Mucosa of gallbladder (tissue), 1 donor: ENCODE data around the gene LEAP2. TPM values are rescaled to one million over a fixed set of nuclear protein-coding genes. Genes with fewer than 3 reads are reported as not detected.

ENCODE experiments used
- DNase-seq: peaks from one replicate; pipeline ENCODE4 v3.0.0-alpha.2; 2020; ENCODE audit warnings: low spot score
- total RNA-seq: library from RNA; stranded (reverse); gene quantifications from one replicate; pipeline ENCODE4 v1.2.1, GENCODE V29; 2021
- donor health status: DM: no; HTN: no; CAD: no.

LEAP2 gene
- total RNA-seq, 1 donor from 2014 or later, result 42.4 TPM

GRCh38 chr5:132877938-132878337, 4.5 kb downstream of the LEAP2 start:
- DNase-seq, result no peak

- DNase-seq, result peak; percentile 52
Measured at GRCh38 chr5:132883261-132883834, 9.9 kb downstream of the LEAP2 start.

GRCh38 chr5:132884548-132884947, 11.1 kb downstream of the LEAP2 start:
- no peak for DNase-seq

- no peak for DNase-seq
Measured at GRCh38 chr5:132886064-132886823, 12.8 kb downstream of the LEAP2 start.

GRCh38 chr5:132887283-132887682, 13.8 kb downstream of the LEAP2 start:
- no peak for DNase-seq

GRCh38 chr5:132889501-132889900, 16.0 kb downstream of the LEAP2 start:
- no peak for DNase-seq

- no peak for DNase-seq
Measured at GRCh38 chr5:132890817-132891216, 17.3 kb downstream of the LEAP2 start.

- no peak for DNase-seq
Measured at GRCh38 chr5:132895719-132896305, 22.3 kb downstream of the LEAP2 start.

GRCh38 chr5:132896685-132897084, 23.2 kb downstream of the LEAP2 start:
- no peak for DNase-seq

GRCh38 chr5:132898094-132898493, 24.6 kb downstream of the LEAP2 start:
- no peak for DNase-seq

GRCh38 chr5:132901036-132901435, 27.6 kb downstream of the LEAP2 start:
- DNase-seq, result no peak

- no peak for DNase-seq
Measured at GRCh38 chr5:132901730-132902129, 28.3 kb downstream of the LEAP2 start.

- DNase-seq, result no peak
Measured at GRCh38 chr5:132905938-132906337, 32.5 kb downstream of the LEAP2 start.

- DNase-seq, result no peak
Measured at GRCh38 chr5:132907161-132907560, 33.7 kb downstream of the LEAP2 start.

GRCh38 chr5:132909702-132910101, 36.2 kb downstream of the LEAP2 start:
- no peak for DNase-seq

- no peak for DNase-seq
Measured at GRCh38 chr5:132915681-132916080, 42.2 kb downstream of the LEAP2 start.

- DNase-seq, result no peak
Measured at GRCh38 chr5:132916086-132916485, 42.6 kb downstream of the LEAP2 start.

Other genes starting within 250 kb of the LEAP2 start
- gene IL13, start 215.5 kb upstream of the LEAP2 start, total RNA-seq, result not detected
- not detected for gene IL4, start 199.7 kb upstream of the LEAP2 start, total RNA-seq
- 15.5 TPM for gene KIF3A, start 136.1 kb upstream of the LEAP2 start, total RNA-seq
- 8.4 TPM for gene CCNI2, start 126.2 kb upstream of the LEAP2 start, total RNA-seq
- 63.9 TPM for gene SEPTIN8, start 96.4 kb upstream of the LEAP2 start, total RNA-seq
- 22.2 TPM for gene SOWAHA, start 60.4 kb upstream of the LEAP2 start, total RNA-seq
- 96.1 TPM for gene SHROOM1, start 43.0 kb upstream of the LEAP2 start, total RNA-seq
- gene GDF9, start 7.2 kb upstream of the LEAP2 start, total RNA-seq, result 0.09 TPM
- gene UQCRQ, start 7.0 kb upstream of the LEAP2 start, total RNA-seq, result 625 TPM
- gene AFF4, start 90.0 kb downstream of the LEAP2 start, total RNA-seq, result 87.7 TPM
- 18.5 TPM for gene ZCCHC10, start 152.9 kb downstream of the LEAP2 start, total RNA-seq
- gene HSPA4, start 178.3 kb downstream of the LEAP2 start, total RNA-seq, result 91.0 TPM